Left ventricle myocardium inferior (tissue), 1 donor: ENCODE measurements around the gene FAM222B. TPM values are rescaled to one million over a fixed set of nuclear protein-coding genes. Genes with fewer than 3 reads are reported as not detected.
"Not testable (repeated sequence)": the region's sequence is repeated elsewhere in the genome, so short reads cannot be mapped to it uniquely, and the experiment has no call there.

Experiments used
- DNase-seq: peaks from one replicate; pipeline ENCODE4 v3.0.0-alpha.2; 2020
- H3K27ac ChIP-seq: fragments of 200-600 bp; replicated peaks from 2 replicates; pipeline ENCODE4 v1.8.0; 2021
- H3K27me3 ChIP-seq: fragments of 200-600 bp; 2 replicates; pipeline ENCODE4 v1.8.0; 2021; ENCODE audit warnings: low read depth
- H3K36me3 ChIP-seq: fragments of 200-600 bp; 2 replicates; pipeline ENCODE4 v1.8.0; 2021
- H3K4me1 ChIP-seq: fragments of 200-600 bp; 2 replicates; pipeline ENCODE4 v1.8.0; 2021
- H3K4me3 ChIP-seq: fragments of 200-600 bp; 2 replicates; pipeline ENCODE4 v1.8.0; 2021; ENCODE audit warnings: mild to moderate bottlenecking, moderate library complexity
- H3K9me3 ChIP-seq: fragments of 200-600 bp; replicated peaks from 2 replicates; pipeline ENCODE4 v1.8.0; 2021
- CTCF ChIP-seq: fragments of 200-600 bp; IDR thresholded peaks from 2 replicates; pipeline ENCODE4 v1.8.0; 2021; ENCODE audit warnings: antibody characterized with exemption, mild to moderate bottlenecking, borderline replicate concordance
- intact Hi-C: fragments of 100-400 bp; cut with micrococcal nuclease; formaldehyde crosslinking; loops from one replicate; pipeline ENCODE4 v1.11.0; 2022
- total RNA-seq: library from RNA; stranded (reverse); fragmentation: NEBNext Ultra II Directional; extraction: Animal tissue kit (Norgen Biotek cat#: 25700); gene quantifications from one replicate; pipeline ENCODE4 v1.2.1, GENCODE V29; 2021
- donor health status: DM: no; HTN: yes; CAD: no; lungs with severe emphysema.

Gene FAM222B
- total RNA-seq, 1 donor from 2014 or later: 17.5 TPM

GRCh38 chr17:28843816-28844148 lies 1.2 kb upstream of the FAM222B start:
- no peak for TF ChIP-seq CTCF
- no peak overlapping the region for H3K4me3 ChIP-seq
- H3K36me3 ChIP-seq: no peaks in the 10 kb centered on the region
- H3K4me1 ChIP-seq: peaks cover 24% of the 10 kb centered on the region
- intact Hi-C loops: no loop called here
- DNase-seq: no peak
- no peaks in the 10 kb centered on the region for H3K9me3 ChIP-seq
- H3K27me3 ChIP-seq: no peaks in the 10 kb centered on the region
- no peak overlapping the region for H3K27ac ChIP-seq

GRCh38 chr17:28841901-28842281 lies 699 bp downstream of the FAM222B start:
- peak overlapping the region; percentile 86 for H3K4me3 ChIP-seq
- H3K36me3 ChIP-seq: no peaks in the 10 kb centered on the region
- no peaks in the 10 kb centered on the region for H3K27me3 ChIP-seq
- no peak for TF ChIP-seq CTCF
- intact Hi-C loops: no loop called here
- H3K27ac ChIP-seq: peak overlapping the region; percentile 90
- DNase-seq: no peak
- H3K9me3 ChIP-seq: no peaks in the 10 kb centered on the region
- peaks cover 24% of the 10 kb centered on the region for H3K4me1 ChIP-seq

GRCh38 chr17:28839221-28839620 lies 3.4 kb downstream of the FAM222B start:
- no peak for TF ChIP-seq CTCF

GRCh38 chr17:28836541-28836940 lies 6.0 kb downstream of the FAM222B start:
- H3K4me1 ChIP-seq, H3K27me3 ChIP-seq, H3K4me3 ChIP-seq, H3K27ac ChIP-seq, DNase-seq, H3K9me3 ChIP-seq, H3K36me3 ChIP-seq: not testable (repeated sequence)
- intact Hi-C loops: loop anchor here (10.0 kb wide), 1 partner anchor 72 kb away; no protein-coding TSS in a partner anchor

More at GRCh38 chr17:28839221-28839620, 3.4 kb downstream of the FAM222B start:
- intact Hi-C loops: loop anchor here (10.0 kb wide), 1 partner anchor 74 kb away; no protein-coding TSS in a partner anchor
- Histone ChIP-seq H3K27me3 (no peaks in the 10 kb centered on the region), H3K36me3 (no peaks in the 10 kb centered on the region), H3K9me3 (no peaks in the 10 kb centered on the region), H3K4me1 (peaks cover 24% of the 10 kb centered on the region), H3K4me3 (no peak overlapping the region), H3K27ac (no peak overlapping the region)
- no peak for DNase-seq

- TF ChIP-seq CTCF: no peak
- Histone ChIP-seq H3K4me1 (no peaks in the 10 kb centered on the region), H3K27me3 (no peaks in the 10 kb centered on the region), H3K9me3 (no peaks in the 10 kb centered on the region), H3K36me3 (peaks cover 9% of the 10 kb centered on the region), H3K4me3 (no peak overlapping the region), H3K27ac (no peak overlapping the region)
- no peak for DNase-seq
- intact Hi-C loops: loop anchor here (10.0 kb wide), 1 partner anchor 70 kb away; no protein-coding TSS in a partner anchor
Observed at GRCh38 chr17:28834420-28834819, 8.2 kb downstream of the FAM222B start.

GRCh38 chr17:28828294-28829040 lies 14.1 kb downstream of the FAM222B start:
- DNase-seq: no peak
- intact Hi-C loops: no loop called here
- no peak for TF ChIP-seq CTCF
- Histone ChIP-seq H3K4me3 (no peak overlapping the region), H3K27me3 (no peaks in the 10 kb centered on the region), H3K27ac (no peak overlapping the region), H3K36me3 (peaks cover 9% of the 10 kb centered on the region), H3K4me1 (peaks cover 7% of the 10 kb centered on the region), H3K9me3 (no peaks in the 10 kb centered on the region)
